ENCODE data around the gene PRDM16.

The PRDM16 gene

DNA sequence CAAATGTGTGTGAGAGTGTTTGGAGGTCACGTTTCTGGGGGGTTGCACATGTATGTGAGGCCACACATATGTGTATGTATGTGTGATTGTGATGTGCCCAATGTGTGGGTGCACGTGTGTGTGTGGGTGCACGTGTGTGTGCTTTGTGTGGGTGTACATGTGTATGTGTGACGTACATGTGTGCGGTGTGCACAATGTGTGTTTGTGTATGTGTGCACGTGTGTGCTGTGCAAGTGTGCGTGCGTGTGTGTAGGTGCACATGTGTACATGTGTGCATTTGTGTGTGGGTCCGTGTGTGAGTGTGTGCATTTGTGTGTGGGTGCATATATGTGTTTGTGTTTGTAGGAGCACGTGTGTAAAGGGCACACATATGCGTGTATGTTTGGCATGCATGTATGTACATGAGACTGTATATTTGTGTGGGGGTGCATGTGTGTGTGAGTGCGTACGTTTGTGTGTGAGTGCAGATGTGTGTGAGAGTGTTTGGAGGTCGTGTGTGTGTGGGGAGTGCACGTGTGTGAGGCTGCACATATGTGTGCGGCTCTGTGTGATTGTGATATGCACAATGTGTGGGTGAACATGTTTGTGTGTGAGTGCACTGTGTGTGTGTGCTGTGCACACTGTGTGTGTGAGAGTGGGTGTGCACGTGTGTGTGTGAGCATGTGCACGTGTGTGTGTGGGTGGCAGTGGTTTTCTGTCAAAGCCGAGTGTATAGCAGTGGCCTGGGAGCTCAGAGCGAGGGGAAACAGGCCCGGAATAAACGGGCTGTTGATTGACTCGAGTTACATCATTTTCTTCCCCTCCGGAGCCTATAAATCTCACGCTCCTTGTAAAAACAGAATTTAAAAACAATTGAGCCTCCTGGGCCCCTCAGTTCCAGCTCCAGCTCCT lies 252.8 kb downstream of the PRDM16 start:
- DNase-seq (ENCODE audit: low read depth in 2 of 2), result no peak

- no peak for DNase-seq (ENCODE audit: low read depth in 2 of 2)
Observed at GRCh38 chr1:3322450-3323020, 253.5 kb downstream of the PRDM16 start.

- no peak for DNase-seq (ENCODE audit: low read depth in 2 of 2)
Observed at GRCh38 chr1:3323021-3323795, 254.2 kb downstream of the PRDM16 start.

- no peak for DNase-seq (ENCODE audit: low read depth in 2 of 2)
Observed at GRCh38 chr1:3323796-3324703, 255.0 kb downstream of the PRDM16 start.

- DNase-seq (ENCODE audit: low read depth in 2 of 2), result no peak
Observed at GRCh38 chr1:3324704-3325535, 255.9 kb downstream of the PRDM16 start.

GRCh38 chr1:3326516-3327388 lies 257.7 kb downstream of the PRDM16 start:
- no peak for DNase-seq (ENCODE audit: low read depth in 2 of 2)

DNA sequence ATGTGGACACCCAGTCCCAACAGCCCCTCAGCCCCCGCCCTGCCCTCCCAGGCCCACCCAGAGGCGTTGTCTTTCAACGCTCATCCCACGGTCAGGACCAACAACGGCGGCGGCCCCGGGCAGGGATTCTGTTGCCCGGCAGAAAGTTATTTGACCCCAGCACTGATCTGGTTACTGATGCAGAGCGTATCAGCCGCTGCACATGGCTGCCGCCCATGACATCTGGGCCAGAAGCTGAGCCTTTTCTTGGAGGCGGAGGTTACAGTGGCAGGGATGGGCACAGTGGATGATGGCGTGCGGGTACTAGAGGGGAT lies 258.3 kb downstream of the PRDM16 start:
- no peak for DNase-seq (ENCODE audit: low read depth in 2 of 2)

GRCh38 chr1:3327936-3328590 lies 259.1 kb downstream of the PRDM16 start:
- no peak for DNase-seq (ENCODE audit: low read depth in 2 of 2)

GRCh38 chr1:3329640-3330281 lies 260.8 kb downstream of the PRDM16 start:
- DNase-seq (ENCODE audit: low read depth in 2 of 2), result no peak

GRCh38 chr1:3330771-3331245 lies 261.8 kb downstream of the PRDM16 start:
- DNase-seq (ENCODE audit: low read depth in 2 of 2), result no peak

- DNase-seq (ENCODE audit: low read depth in 2 of 2), result no peak
Observed at GRCh38 chr1:3331564-3331963, 262.6 kb downstream of the PRDM16 start.

- DNase-seq (ENCODE audit: low read depth in 2 of 2), result no peak
Observed at GRCh38 chr1:3332043-3332442, 263.0 kb downstream of the PRDM16 start.

DNA sequence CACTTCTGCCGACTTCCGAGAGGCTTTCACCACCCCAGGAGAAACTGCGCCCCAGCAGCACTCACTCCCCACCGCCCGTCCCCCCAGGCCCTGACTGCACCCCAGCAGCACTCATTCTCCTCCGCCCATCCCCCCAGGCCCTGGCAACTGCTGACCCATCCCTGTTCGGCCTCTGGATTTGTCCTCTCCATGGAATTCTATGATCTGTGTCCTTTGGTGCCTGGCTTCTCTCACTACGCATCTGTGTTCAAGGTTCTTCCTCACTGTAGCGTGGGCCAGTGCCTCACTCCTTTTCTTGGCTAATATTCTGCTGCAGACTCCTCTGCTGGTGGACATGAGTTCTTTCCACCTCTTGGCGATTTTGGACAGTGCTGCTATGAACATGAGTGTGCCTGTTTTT lies 263.7 kb downstream of the PRDM16 start:
- no peak for DNase-seq (ENCODE audit: low read depth in 2 of 2)

- DNase-seq (ENCODE audit: low read depth in 2 of 2), result no peak
Observed at GRCh38 chr1:3333903-3334302, 264.9 kb downstream of the PRDM16 start.

DNA sequence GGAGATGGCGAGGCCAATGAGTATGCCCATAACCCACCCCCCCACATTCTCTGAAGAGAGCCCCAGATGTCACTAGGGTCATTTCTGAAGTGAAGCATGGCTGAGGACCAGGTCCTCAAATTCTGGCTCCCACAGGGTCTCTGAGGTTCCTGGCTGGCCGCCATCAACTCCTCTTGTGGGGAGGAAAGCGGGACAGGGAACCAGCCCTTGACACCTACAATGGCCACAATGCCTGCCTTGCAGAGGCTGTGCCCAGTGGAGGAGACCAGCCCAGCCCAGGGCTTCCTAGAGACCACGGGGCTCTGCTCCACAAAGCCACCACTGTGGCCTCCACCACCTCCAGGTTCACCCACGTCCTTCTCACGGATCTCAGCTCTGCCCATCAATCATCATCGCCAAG lies 265.4 kb downstream of the PRDM16 start:
- no peak for DNase-seq (ENCODE audit: low read depth in 2 of 2)

GRCh38 chr1:3335754-3336640 lies 267.0 kb downstream of the PRDM16 start:
- DNase-seq (ENCODE audit: low read depth in 2 of 2), result no peak

All from stimulated activated CD8-positive, alpha-beta memory T cell treated with anti-CD3 and anti-CD28 coated beads, Interleukin-7, amount 100 ng/mL, for 4 hours (primary cell).